ENCODE data around the gene CELF2. TPM values are rescaled to one million over a fixed set of nuclear protein-coding genes. Genes with fewer than 3 reads are reported as not detected.
A peak's percentile ranks its signal among the peaks of the same experiment; 100 is the strongest.
"Not testable (repeated sequence)": the region's sequence is repeated elsewhere in the genome, so short reads cannot be mapped to it uniquely, and the experiment has no call there.

The CELF2 gene
- total RNA-seq, 1 experiment from 2014 or later = 0.76 TPM

GRCh38 chr10:11345224-11346054 lies 327.8 kb downstream of the CELF2 start:
- peak; percentile 4 for DNase-seq (ENCODE audit: low read depth)

GRCh38 chr10:11347580-11347979 lies 329.9 kb downstream of the CELF2 start:
- not testable (repeated sequence) for DNase-seq (ENCODE audit: low read depth)

DNA sequence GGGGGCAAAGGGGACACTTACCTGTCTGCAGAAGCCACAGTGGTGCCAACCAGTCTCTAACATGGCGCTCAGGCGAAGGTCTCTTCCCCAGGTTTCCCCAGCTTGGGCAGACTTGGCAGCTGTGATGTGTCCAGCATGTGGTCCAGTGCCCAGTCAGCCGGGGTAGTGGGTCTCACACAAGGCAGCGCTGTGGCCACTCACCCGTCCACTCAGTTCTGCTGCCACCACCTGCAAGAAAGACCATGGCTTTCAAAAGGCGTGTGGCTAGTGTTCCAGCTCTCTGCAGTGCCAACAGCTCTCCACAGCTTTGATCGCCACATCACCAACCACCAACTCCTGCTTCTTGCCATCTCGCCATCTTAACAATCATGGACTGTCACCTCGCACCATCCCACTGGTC lies 334.1 kb downstream of the CELF2 start:
- no peak for DNase-seq (ENCODE audit: low read depth)

- DNase-seq (ENCODE audit: low read depth) = no peak
Observed at GRCh38 chr10:11353006-11353896, 335.6 kb downstream of the CELF2 start.

DNA sequence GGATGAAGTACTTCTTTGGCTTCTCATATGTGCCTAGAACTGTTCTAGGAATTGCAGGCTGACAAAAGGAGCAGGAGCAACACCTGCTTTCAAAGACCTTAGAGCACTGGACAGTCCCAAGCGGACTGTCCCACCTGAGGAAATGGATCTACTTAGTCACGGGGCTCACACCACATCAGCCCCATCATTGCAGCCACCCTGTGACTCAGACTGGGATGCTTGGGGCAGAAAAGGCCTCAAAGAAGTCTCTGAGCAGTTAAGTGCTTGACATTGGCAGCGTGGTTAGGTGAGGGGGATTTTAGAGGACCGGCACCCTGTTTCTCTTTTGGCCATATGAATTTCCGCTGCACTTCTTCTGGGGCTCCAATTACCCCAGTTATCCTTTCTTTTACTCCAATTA lies 337.2 kb downstream of the CELF2 start:
- no peak for DNase-seq (ENCODE audit: low read depth)

GRCh38 chr10:11355592-11355991 lies 337.9 kb downstream of the CELF2 start:
- no peak for DNase-seq (ENCODE audit: low read depth)

DNA sequence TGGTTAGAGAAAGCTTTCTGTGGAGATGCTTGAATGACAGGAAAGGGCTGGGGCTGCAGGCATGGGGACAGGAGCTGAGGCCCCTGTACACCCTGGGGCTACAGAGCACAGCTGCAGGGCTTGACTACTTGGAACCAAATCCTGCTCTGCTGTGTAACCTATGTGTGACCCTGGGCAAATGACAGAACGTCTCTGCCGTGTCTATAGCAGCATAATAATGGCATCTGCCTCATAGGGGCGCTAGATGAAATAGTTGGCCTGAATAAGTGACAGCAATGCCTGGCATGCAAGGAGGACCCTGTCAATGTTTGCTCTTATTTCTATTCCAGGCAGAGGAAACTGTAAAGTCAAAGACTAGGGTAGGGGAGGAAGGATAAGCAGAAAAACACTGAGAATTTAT lies 339.8 kb downstream of the CELF2 start:
- DNase-seq (ENCODE audit: low read depth) = no peak

DNA sequence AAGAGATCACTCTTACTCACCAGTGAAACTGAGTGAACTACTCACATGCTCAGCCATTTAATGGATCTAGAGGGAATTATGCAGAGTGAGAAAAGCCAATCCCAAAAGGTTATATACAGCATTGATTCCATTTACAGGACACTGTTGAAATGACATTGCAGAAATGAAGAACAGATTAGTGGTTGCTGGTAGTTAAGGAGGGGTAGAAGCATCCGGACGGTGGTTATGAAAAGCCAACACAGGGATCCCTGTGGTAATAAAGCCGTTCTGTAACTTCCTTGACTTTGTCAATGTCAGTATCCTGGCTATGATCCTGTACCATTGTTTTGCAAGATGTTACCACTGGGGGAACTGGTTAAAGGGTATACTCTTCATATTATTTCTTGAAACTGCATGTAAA lies 340.3 kb downstream of the CELF2 start:
- no peak for DNase-seq (ENCODE audit: low read depth)

DNA sequence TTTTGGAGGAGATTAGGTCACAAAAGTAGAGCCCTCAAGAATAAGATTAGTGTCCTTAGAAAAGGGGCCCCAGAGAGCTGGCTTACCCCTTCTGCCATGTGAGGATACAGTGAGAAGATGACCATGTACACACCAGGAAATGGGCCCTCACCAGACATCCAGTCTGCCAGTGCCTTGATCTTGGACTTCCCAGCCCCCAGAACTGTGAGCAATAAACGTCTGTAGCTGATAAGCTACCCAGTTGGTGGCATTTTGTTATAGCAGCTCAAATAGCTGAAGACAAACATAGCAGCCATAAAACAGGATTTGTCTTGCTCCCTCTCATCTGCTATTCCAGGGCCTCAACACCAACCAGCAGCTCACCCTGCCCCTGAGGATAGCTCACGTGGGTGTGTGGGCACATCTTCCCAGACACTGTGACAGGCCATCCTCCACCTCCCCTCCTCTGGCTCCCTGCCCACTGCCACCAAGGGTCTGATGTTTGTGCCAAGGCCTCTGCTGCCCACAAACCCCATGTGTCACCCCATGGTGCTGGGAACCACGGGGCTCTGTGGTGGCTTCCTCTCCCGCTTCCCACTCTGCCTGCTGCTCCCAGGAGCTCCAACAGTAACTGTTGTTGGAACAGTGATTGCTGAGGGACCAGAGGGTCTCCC lies 341.4 kb downstream of the CELF2 start:
- no peak for DNase-seq (ENCODE audit: low read depth)

DNA sequence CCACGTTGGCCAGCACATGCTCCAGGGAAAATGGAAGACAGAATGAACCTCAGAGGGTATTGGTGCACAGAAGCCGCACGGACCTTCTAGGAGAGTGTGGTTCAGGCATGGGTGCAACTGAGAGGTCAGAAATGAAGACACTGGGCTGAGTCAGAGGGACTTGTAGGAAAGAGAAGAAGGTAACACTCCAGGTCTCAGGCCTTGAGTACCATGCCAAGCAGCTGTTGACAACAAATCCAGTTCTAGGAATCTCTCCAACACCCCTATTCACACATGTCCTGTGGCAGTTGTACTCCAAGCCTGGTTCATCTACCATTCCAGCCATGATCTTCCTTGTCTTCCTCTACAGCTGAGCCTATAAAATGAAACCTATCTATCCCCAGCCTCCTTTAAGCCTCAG lies 342.2 kb downstream of the CELF2 start:
- no peak for DNase-seq (ENCODE audit: low read depth)

DNA sequence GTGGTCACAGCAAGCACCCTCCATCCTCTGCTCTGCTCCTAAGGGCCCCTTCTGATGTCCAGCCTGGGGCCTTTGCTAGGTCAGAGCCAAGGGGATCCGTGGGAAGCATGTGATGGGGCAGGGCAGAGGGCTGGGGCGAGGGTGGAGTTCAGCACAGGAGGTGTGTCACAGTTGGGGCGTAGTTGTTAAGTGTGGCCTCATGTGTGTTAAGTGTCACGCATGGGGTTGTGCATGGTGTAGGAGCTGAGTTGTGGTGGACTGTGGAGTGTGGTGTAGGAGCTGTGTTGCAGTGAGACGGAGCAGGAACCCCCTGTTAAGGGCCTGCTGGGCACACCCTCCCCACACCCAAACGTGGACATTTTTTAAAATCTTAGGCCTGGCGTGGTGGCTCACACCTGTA lies 345.8 kb downstream of the CELF2 start:
- no peak for DNase-seq (ENCODE audit: low read depth)

DNA sequence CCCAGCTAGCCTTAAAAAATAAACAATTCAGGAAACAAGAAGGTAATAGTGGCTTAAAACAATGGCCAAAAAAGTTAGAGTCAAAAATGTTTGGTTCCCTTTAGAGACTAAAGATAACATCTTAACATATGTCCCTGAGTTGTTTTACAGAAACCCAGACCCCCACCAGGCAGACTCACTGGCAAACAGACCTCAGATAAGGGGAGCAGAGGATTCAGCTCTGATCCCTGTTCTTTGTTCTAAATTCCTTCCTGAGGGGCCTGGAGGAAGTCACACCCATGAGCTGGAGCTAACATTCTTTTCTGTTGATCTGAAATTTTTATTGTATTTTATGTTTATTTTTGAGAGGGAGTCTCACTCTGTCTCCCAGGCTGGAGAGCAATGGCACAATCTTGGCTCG lies 346.6 kb downstream of the CELF2 start:
- DNase-seq (ENCODE audit: low read depth) = no peak

DNA sequence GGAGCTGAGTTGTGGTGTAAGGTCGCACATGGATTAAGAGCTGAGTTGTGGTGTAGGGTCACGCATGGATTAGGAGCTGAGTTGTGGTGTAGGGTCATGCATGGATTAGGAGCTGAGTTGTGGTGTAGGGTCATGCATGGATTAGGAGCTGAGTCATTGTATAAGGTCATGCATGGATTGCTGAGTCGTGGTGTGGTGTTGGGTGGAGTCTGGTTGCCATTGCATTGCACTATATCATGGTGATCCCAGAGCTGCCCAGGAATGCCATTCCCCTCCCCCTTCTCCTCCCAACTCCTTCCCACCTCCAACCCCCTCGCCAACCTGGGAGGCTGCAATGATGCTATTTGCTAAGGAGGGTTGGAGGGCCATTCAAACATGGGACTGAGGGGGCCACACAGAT lies 349.2 kb downstream of the CELF2 start:
- DNase-seq (ENCODE audit: low read depth) = not testable (repeated sequence)

- no peak for DNase-seq (ENCODE audit: low read depth)
Observed at GRCh38 chr10:11367505-11367904, 349.8 kb downstream of the CELF2 start.

GRCh38 chr10:11373717-11374171 lies 356.1 kb downstream of the CELF2 start:
- peak; percentile 2 for DNase-seq (ENCODE audit: low read depth)

GRCh38 chr10:11377267-11377666 lies 359.6 kb downstream of the CELF2 start:
- no peak for DNase-seq (ENCODE audit: low read depth)

- no peak for DNase-seq (ENCODE audit: low read depth)
Observed at GRCh38 chr10:11378835-11379234, 361.2 kb downstream of the CELF2 start.

GRCh38 chr10:11379771-11380170 lies 362.1 kb downstream of the CELF2 start:
- no peak for DNase-seq (ENCODE audit: low read depth)

DNA sequence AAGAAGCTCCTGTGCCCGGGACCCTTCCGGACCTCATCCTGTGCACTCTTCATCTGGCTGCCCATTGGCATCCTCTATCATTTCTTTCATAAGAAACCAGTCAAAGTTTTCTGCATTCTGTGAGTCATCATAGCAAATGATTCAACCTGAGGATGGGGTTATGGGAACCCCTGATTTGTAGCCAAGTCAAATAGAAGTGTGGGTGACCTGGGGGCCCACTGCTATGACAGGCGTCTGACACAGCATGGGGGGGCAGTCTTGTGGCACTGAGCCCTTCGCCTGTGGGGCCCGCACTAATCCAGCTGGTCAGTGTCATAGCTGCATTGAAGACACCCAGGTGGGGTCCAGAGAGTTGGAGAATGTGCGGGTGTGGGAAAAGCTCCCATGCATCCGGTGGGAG lies 363.4 kb downstream of the CELF2 start:
- peak; percentile 7 for DNase-seq (ENCODE audit: low read depth)

GRCh38 chr10:11381511-11381910 lies 363.8 kb downstream of the CELF2 start:
- no peak for DNase-seq (ENCODE audit: low read depth)

DNA sequence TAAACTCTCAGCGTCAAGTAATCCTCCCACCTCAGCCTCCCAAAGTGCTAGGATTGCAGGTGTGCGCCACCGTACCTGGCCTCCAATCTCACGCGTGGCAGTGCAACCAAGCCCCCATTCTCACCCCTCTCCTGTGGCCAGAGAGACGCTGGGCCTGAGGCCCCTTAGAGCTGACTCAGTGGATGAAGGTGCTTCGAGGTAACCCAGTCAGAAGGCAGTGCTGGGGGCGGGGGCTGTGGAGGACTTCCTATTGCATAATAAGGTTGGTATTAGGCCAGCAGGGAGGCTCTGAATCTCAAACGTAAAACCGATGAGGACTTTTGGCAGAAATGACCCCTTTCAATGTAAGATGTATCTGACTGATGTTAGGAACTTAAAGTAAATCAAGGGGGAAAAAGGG lies 364.5 kb downstream of the CELF2 start:
- DNase-seq (ENCODE audit: low read depth) = no peak

GRCh38 chr10:11386044-11386443 lies 368.4 kb downstream of the CELF2 start:
- DNase-seq (ENCODE audit: low read depth) = no peak
